Measurements from ENCODE around the gene TRIM47. TPM values are rescaled to one million over a fixed set of nuclear protein-coding genes. Genes with fewer than 3 reads are reported as not detected.
A peak's percentile ranks its signal among the peaks of the same experiment; 100 is the strongest.

Gene TRIM47
- total and polyA plus RNA-seq, 2 of the 13 experiments (the other 11 are each of a cell fraction or from before 2014, with no cell fraction given) = 33.5 to 82.0 TPM

DNA sequence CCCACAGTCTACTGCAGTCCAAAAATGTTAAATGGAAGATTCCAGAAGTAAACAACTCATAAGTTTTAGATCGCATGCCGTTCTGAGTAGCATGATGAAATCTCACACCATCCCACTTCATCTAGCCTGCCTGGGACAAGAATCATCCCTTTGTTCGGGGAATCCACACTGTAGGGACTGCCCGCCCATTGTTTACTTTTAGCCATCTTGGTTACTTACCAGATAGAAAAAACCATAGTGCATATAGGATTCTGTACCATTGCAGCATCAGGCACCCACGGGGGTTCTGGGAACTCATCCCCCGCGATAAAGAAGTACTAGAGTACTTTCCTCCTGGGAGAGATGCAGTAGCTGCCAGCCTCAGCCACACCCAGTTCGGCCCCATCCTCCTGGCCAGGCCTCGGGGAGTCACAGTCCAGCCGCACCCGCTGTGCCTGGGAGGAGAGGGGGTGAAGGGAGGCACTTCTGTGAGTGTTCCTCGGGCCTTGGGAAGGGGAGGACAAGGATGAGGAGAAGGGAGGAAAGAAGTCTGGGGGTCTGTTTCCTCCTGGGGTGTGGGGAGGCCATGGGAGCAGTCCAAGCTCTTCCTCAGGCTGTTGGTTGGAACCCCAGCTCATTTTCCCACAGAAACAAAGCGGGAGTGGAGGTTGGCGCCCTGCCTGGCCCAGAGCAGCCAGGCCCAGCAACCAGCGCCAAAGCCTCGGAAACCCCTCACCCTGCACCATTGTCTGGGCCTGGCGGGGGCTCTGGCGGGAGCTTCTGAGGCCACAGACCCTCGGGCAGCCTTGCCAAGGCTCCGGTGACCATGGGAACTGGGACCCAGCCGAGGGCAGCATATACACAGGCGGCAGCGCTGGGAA, 8.9 kb downstream of the TRIM47 start (continued):
- TF ChIP-seq, protein P1, sequence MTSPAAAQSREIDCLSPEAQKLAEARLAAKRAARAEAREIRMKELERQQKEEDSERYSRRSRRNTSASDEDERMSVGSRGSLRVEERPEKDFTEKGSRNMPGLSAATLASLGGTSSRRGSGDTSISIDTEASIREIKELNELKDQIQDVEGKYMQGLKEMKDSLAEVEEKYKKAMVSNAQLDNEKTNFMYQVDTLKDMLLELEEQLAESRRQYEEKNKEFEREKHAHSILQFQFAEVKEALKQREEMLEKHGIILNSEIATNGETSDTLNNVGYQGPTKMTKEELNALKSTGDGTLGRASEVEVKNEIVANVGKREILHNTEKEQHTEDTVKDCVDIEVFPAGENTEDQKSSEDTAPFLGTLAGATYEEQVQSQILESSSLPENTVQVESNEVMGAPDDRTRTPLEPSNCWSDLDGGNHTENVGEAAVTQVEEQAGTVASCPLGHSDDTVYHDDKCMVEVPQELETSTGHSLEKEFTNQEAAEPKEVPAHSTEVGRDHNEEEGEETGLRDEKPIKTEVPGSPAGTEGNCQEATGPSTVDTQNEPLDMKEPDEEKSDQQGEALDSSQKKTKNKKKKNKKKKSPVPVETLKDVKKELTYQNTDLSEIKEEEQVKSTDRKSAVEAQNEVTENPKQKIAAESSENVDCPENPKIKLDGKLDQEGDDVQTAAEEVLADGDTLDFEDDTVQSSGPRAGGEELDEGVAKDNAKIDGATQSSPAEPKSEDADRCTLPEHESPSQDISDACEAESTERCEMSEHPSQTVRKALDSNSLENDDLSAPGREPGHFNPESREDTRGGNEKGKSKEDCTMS (CRISPR knock-in tag; conservative IDR thresholded peaks at IDR 0.05) = peak; percentile 48; the same call in 1 of the 2 replicates
- TF ChIP-seq ATF7 (IDR thresholded peaks at IDR 0.05) (peak; percentile 68), ATF7 (CRISPR knock-in tag; IDR thresholded peaks at IDR 0.05) (peak; percentile 69; the same call in 1 of the 2 replicates), HMG20B (CRISPR knock-in tag; conservative IDR thresholded peaks at IDR 0.05) (0 out of 2 replicates have a peak, but pooled peaks have one; percentile 71), ZNF564 (CRISPR knock-in tag; IDR thresholded peaks at IDR 0.05) (peak; percentile 77)
- TF ChIP-seq, protein P2, sequence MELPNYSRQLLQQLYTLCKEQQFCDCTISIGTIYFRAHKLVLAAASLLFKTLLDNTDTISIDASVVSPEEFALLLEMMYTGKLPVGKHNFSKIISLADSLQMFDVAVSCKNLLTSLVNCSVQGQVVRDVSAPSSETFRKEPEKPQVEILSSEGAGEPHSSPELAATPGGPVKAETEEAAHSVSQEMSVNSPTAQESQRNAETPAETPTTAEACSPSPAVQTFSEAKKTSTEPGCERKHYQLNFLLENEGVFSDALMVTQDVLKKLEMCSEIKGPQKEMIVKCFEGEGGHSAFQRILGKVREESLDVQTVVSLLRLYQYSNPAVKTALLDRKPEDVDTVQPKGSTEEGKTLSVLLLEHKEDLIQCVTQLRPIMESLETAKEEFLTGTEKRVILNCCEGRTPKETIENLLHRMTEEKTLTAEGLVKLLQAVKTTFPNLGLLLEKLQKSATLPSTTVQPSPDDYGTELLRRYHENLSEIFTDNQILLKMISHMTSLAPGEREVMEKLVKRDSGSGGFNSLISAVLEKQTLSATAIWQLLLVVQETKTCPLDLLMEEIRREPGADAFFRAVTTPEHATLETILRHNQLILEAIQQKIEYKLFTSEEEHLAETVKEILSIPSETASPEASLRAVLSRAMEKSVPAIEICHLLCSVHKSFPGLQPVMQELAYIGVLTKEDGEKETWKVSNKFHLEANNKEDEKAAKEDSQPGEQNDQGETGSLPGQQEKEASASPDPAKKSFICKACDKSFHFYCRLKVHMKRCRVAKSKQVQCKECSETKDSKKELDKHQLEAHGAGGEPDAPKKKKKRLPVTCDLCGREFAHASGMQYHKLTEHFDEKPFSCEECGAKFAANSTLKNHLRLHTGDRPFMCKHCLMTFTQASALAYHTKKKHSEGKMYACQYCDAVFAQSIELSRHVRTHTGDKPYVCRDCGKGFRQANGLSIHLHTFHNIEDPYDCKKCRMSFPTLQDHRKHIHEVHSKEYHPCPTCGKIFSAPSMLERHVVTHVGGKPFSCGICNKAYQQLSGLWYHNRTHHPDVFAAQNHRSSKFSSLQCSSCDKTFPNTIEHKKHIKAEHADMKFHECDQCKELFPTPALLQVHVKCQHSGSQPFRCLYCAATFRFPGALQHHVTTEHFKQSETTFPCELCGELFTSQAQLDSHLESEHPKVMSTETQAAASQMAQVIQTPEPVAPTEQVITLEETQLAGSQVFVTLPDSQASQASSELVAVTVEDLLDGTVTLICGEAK (IDR thresholded peaks at IDR 0.05) = no peak
- TF ChIP-seq, protein P2 (CRISPR knock-in tag; IDR thresholded peaks at IDR 0.05) = peak; percentile 69; the same call in 1 of the 2 replicates
- TF ChIP-seq, protein P3, sequence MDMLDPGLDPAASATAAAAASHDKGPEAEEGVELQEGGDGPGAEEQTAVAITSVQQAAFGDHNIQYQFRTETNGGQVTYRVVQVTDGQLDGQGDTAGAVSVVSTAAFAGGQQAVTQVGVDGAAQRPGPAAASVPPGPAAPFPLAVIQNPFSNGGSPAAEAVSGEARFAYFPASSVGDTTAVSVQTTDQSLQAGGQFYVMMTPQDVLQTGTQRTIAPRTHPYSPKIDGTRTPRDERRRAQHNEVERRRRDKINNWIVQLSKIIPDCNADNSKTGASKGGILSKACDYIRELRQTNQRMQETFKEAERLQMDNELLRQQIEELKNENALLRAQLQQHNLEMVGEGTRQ (IDR thresholded peaks at IDR 0.05; ENCODE audit: low read depth, low read length) = no peak
- TF ChIP-seq, protein P3 (CRISPR knock-in tag; IDR thresholded peaks at IDR 0.05; ENCODE audit: borderline replicate concordance) = no peak
- TF ChIP-seq, protein P4, sequence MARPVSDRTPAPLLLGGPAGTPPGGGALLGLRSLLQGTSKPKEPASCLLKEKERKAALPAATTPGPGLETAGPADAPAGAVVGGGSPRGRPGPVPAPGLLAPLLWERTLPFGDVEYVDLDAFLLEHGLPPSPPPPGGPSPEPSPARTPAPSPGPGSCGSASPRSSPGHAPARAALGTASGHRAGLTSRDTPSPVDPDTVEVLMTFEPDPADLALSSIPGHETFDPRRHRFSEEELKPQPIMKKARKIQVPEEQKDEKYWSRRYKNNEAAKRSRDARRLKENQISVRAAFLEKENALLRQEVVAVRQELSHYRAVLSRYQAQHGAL (CRISPR knock-in tag; IDR thresholded peaks at IDR 0.05; ENCODE audit: not compliant biosample characterization) = no peak
- TF ChIP-seq, protein P5, sequence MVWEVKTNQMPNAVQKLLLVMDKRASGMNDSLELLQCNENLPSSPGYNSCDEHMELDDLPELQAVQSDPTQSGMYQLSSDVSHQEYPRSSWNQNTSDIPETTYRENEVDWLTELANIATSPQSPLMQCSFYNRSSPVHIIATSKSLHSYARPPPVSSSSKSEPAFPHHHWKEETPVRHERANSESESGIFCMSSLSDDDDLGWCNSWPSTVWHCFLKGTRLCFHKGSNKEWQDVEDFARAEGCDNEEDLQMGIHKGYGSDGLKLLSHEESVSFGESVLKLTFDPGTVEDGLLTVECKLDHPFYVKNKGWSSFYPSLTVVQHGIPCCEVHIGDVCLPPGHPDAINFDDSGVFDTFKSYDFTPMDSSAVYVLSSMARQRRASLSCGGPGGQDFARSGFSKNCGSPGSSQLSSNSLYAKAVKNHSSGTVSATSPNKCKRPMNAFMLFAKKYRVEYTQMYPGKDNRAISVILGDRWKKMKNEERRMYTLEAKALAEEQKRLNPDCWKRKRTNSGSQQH (CRISPR knock-in tag; IDR thresholded peaks at IDR 0.05; ENCODE audit: low read depth) = 0 out of 2 replicates have a peak, but pooled peaks have one; percentile 14

Data from HepG2 (cell line).